ENCODE data around the gene CUBN. TPM values are rescaled to one million over a fixed set of nuclear protein-coding genes. Genes with fewer than 3 reads are reported as not detected.
A peak's percentile ranks its signal among the peaks of the same experiment; 100 is the strongest.
"Not testable (repeated sequence)": the region's sequence is repeated elsewhere in the genome, so short reads cannot be mapped to it uniquely, and the experiment has no call there.

The CUBN gene
- total and polyA plus RNA-seq, 10 of the 15 experiments (the other 5 are each of a cell fraction or from before 2014, with no cell fraction given), result under 0.01 to 0.14 (median 0.02) TPM; not detected in 6

DNA sequence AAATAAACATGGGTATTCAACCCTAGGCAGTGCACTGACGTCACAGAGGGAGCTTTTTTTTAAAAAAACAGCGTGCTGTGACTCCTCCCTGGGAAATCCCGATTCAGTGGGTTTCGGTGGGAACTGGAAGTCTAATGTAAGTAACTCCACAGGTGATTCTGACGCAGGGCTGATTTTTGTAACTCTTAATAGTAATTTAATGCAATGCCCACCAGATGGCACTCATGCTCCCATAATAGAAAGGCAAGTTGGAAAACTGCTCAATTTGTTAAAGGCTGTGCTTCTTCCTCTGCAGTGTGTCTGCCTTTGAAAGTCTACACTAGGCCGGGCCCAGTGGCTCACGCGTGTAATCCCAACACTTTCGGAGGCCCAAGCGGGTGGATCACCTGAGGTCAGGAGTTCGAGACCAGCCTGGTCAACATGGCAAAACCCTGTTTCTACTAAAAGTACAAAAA lies 301.5 kb downstream of the CUBN start:
- ChIA-PET RAD21 (ENCODE audit: unreplicated experiment) (interaction anchor here (0.8 kb wide), 1 partner anchor 429 kb away, joined by 3 read pairs; no protein-coding TSS in a partner anchor), CTCF (interaction anchor here (1.0 to 2.5 kb wide), 8 partner anchors 11 to 926 kb away, joined by 3 to 15 read pairs (median 6); partner anchors contain the start of gene RSU1), POLR2A (no interaction called here), SMC1A (ENCODE audit: uncharacterized antibody, unreplicated experiment) (interaction anchor here (0.8 to 1.8 kb wide), 6 partner anchors 11 to 601 kb away, joined by 3 to 6 read pairs (median 4); partner anchors contain the start of gene RSU1)
- no peaks in the 10 kb centered on the region for H3K36me3 ChIP-seq (ENCODE audit: control insufficient read depth in 2 of 2, insufficient read depth in 2 of 2, low read length in 1 of 2)
- no peaks in the 10 kb centered on the region for H3K27me3 ChIP-seq (replicated peaks in 1 of 2; ENCODE audit: control insufficient read depth in 2 of 2, insufficient read depth in 2 of 2, low read length in 1 of 2)
- no peak overlapping the region for H2AFZ ChIP-seq (ENCODE audit: control insufficient read depth, low read depth, low read length)
- DNase-seq (ENCODE audit: low read depth, low spot score) (peak; percentile 48), ATAC-seq (peak; percentile 90), FAIRE-seq (peak; percentile 90)
- no peaks in the 10 kb centered on the region for H3K79me2 ChIP-seq (ENCODE audit: control insufficient read depth, insufficient read depth, low read length)
- intact Hi-C loops (cut with micrococcal nuclease; ENCODE audit: unreplicated experiment) (loop anchor here (1.0 kb wide), 1 partner anchor 429 kb away; no protein-coding TSS in a partner anchor), in situ Hi-C loops (cut with MboI) (loop anchor here (25.0 kb wide), 1 partner anchor 909 kb away; no protein-coding TSS in a partner anchor)
- TF ChIP-seq SMC3 (IDR thresholded peaks at IDR 0.05; ENCODE audit: borderline replicate concordance, low read length) (peak; percentile 67; the same call in 1 of the 2 replicates), BCL11A (IDR thresholded peaks at IDR 0.05; ENCODE audit: low read depth, low read length) (no peak), CTCF (IDR thresholded peaks at IDR 0.05 in 2 of 3, conservative IDR thresholded peaks at IDR 0.05 in 1 of 3; ENCODE audit: control insufficient read depth in 2 of 3, extremely low read depth in 1 of 3, insufficient read depth in 1 of 3, low read depth in 3 of 3, low read length in 3 of 3) (peak; percentile 50 to 60 (median 51); a peak in 5 of 6 replicates), RAD21 (IDR thresholded peaks at IDR 0.05; ENCODE audit: insufficient read depth, low read depth, low read length) (peak; percentile 67), RELA (IDR thresholded peaks at IDR 0.05; ENCODE audit: borderline replicate concordance, partially characterized antibody) (no peak), ZSCAN29 (IDR thresholded peaks at IDR 0.05) (no peak), BCL3 (IDR thresholded peaks at IDR 0.05; ENCODE audit: borderline replicate concordance, insufficient read depth, low read depth, low read length, poor library complexity, severe bottlenecking) (no peak), POLR2AphosphoS2 (IDR thresholded peaks at IDR 0.05; ENCODE audit: low read depth, low read length) (no peak)
- no peaks in the 10 kb centered on the region for H4K20me1 ChIP-seq (ENCODE audit: control insufficient read depth, insufficient read depth)
- no peaks in the 10 kb centered on the region; the same call in 2 of the 3 replicates for H3K9me3 ChIP-seq (replicated peaks; ENCODE audit: control insufficient read depth, insufficient read depth, low read length)
- H3K4me1 ChIP-seq (ENCODE audit: control insufficient read depth, insufficient read depth, low read length), result no peaks in the 10 kb centered on the region
- no peak overlapping the region for H3K4me3 ChIP-seq
- no peak overlapping the region for H3K9ac ChIP-seq (ENCODE audit: control insufficient read depth, insufficient read depth, low read length)
- no peak overlapping the region for H3K4me2 ChIP-seq (ENCODE audit: control insufficient read depth, insufficient read depth)
- no TSS peak for BruUV-seq (replicated peaks)
- no peak overlapping the region for H3K27ac ChIP-seq (ENCODE audit: control insufficient read depth, insufficient read depth)
- WGBS (ENCODE audit: insufficient coverage, insufficient replicate concordance, low lambda C conversion rate, missing lambda C conversion rate), result 2% methylated on average over 11 of the region's 11 CpGs

DNA sequence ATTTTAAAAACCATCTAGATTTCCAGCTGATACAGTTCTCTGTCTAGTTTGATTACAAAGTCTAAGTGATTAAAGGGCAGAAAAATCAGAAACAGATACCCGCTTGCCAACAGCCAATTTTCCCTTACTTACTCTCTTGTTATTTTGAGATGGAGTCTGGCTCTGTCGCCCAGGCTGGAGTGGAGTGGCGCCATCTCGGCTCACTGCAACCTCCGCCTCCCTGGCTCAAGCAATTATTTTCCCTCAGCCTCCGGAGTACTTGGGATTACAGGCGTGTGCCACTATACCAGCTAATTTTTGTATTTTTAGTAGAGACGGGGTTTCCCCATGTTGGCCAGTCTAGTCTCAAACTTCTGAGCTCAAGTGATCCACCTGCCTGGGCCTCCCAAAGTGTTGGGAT lies 302.1 kb downstream of the CUBN start:
- 57% methylated on average over 8 of the region's 8 CpGs for whole genome bisulfite sequencing (ENCODE audit: insufficient coverage, insufficient replicate concordance, low lambda C conversion rate, missing lambda C conversion rate)
- ATAC-seq; BruUV-seq (replicated peaks); DNase-seq (ENCODE audit: low read depth, low spot score); H3K27me3 ChIP-seq (replicated peaks in 1 of 2; ENCODE audit: control insufficient read depth in 2 of 2, insufficient read depth in 2 of 2, low read length in 1 of 2); H3K36me3 ChIP-seq (ENCODE audit: control insufficient read depth in 2 of 2, insufficient read depth in 2 of 2, low read length in 1 of 2); H3K27ac ChIP-seq (ENCODE audit: control insufficient read depth, insufficient read depth); H2AFZ ChIP-seq (ENCODE audit: control insufficient read depth, low read depth, low read length); H3K4me2 ChIP-seq (ENCODE audit: control insufficient read depth, insufficient read depth); H3K4me3 ChIP-seq; H3K4me1 ChIP-seq (ENCODE audit: control insufficient read depth, insufficient read depth, low read length); H3K9ac ChIP-seq (ENCODE audit: control insufficient read depth, insufficient read depth, low read length); H3K79me2 ChIP-seq (ENCODE audit: control insufficient read depth, insufficient read depth, low read length); POLR2A ChIA-PET; FAIRE-seq; H3K9me3 ChIP-seq (replicated peaks; ENCODE audit: control insufficient read depth, insufficient read depth, low read length); H4K20me1 ChIP-seq (ENCODE audit: control insufficient read depth, insufficient read depth); intact Hi-C loops (cut with micrococcal nuclease; ENCODE audit: unreplicated experiment): not testable (repeated sequence)
- ChIA-PET CTCF (interaction anchor here (0.6 to 2.5 kb wide), 10 partner anchors 10 to 925 kb away, joined by 3 to 15 read pairs (median 6); partner anchors contain the start of gene RSU1), SMC1A (ENCODE audit: uncharacterized antibody, unreplicated experiment) (interaction anchor here (0.8 to 1.8 kb wide), 5 partner anchors 10 to 602 kb away, joined by 3 to 6 read pairs (median 4); partner anchors contain the start of gene RSU1), RAD21 (ENCODE audit: unreplicated experiment) (interaction anchor here (0.8 kb wide), 1 partner anchor 430 kb away, joined by 3 read pairs; no protein-coding TSS in a partner anchor)
- in situ Hi-C loops (cut with MboI), result loop anchor here (25.0 kb wide), 1 partner anchor 910 kb away; no protein-coding TSS in a partner anchor

Measured in GM12878 (cell line).